PC-9 (cell line): ENCODE data around the gene PRKCA. TPM values are rescaled to one million over a fixed set of nuclear protein-coding genes. Genes with fewer than 3 reads are reported as not detected.

Experiments used
- BruUV-seq: library from RNA; stranded (reverse); fragments of 400-500 nt; replicated peaks from 2 replicates; lab custom pipeline; 2021; lab: Mats Ljungman, UMichigan
- CTCF ChIA-PET: fragments of 300-600 bp; sonication (Branson Sonifier 250); formaldehyde crosslinking; loops from one replicate; lab custom pipeline; 2022; ENCODE audit warnings: antibody characterized with exemption; lab: Charles Lee
- POLR2A ChIA-PET: fragments of 300-600 bp; sonication (Branson Sonifier 250); formaldehyde crosslinking; loops from one replicate; lab custom pipeline; 2022; ENCODE audit warnings: antibody characterized with exemption; ENCODE audit not compliant: unreplicated experiment; lab: Charles Lee
- DNase-seq, 2 experiments: peaks; one replicate each; pipeline versions ENCODE4 v3.0.0 to v3.0.0-alpha.2; 2015 to 2022; ENCODE audit warnings: mixed read lengths in 1 of 2
- H2AFZ ChIP-seq: fragments of 200-600 bp; sonication (generic); 2 replicates; pipeline ENCODE4 v1.8.1; 2017; ENCODE audit warnings: antibody characterized with exemption
- H3F3A ChIP-seq: fragments of 200-600 bp; sonication (generic); 2 replicates; pipeline ENCODE4 v1.8.1; 2017; ENCODE audit warnings: antibody characterized with exemption, mild to moderate bottlenecking, low read depth; ENCODE audit not compliant: insufficient read depth
- H3K27ac ChIP-seq: fragments of 200-600 bp; sonication (generic); 2 replicates; pipeline ENCODE4 v1.6.1; 2016; ENCODE audit warnings: mixed run types
- H3K27me3 ChIP-seq: fragments of 200-600 bp; sonication (generic); 2 replicates; pipeline ENCODE4 v1.6.1; 2016; ENCODE audit warnings: low read depth, mixed run types; ENCODE audit not compliant: insufficient read depth
- H3K36me3 ChIP-seq: fragments of 200-600 bp; sonication (generic); 2 replicates; pipeline ENCODE4 v1.6.1; 2016; ENCODE audit warnings: low read depth, mixed run types
- H3K4me1 ChIP-seq: fragments of 200-600 bp; sonication (generic); replicated peaks from 2 replicates; pipeline ENCODE4 v1.6.1; 2016; ENCODE audit warnings: mixed run types; ENCODE audit not compliant: insufficient read depth
- H3K4me2 ChIP-seq: fragments of 200-600 bp; sonication (generic); 2 replicates; pipeline ENCODE4 v1.6.1; 2017; ENCODE audit warnings: mixed run types
- H3K4me3 ChIP-seq: fragments of 200-600 bp; sonication (generic); 2 replicates; pipeline ENCODE4 v1.6.1; 2016; ENCODE audit warnings: mixed run types
- H3K79me2 ChIP-seq: fragments of 200-600 bp; sonication (generic); 2 replicates; pipeline ENCODE4 v1.6.1; 2017; ENCODE audit warnings: low read depth, mixed run types
- H3K9me2 ChIP-seq: fragments of 200-600 bp; sonication (generic); 2 replicates; pipeline ENCODE4 v1.8.1; 2017; ENCODE audit warnings: mild to moderate bottlenecking; ENCODE audit not compliant: insufficient read depth
- H3K9me3 ChIP-seq: fragments of 200-600 bp; sonication (generic); 2 replicates; pipeline ENCODE4 v1.8.1; 2016; ENCODE audit warnings: low read depth; ENCODE audit not compliant: insufficient read depth
- H4K20me1 ChIP-seq: fragments of 200-600 bp; sonication (generic); 2 replicates; pipeline ENCODE4 v1.8.1; 2017; ENCODE audit not compliant: insufficient read depth
- CTCF ChIP-seq: fragments of 200-600 bp; sonication (generic); conservative IDR thresholded peaks from 2 replicates; pipeline ENCODE4 v1.6.1; 2017; ENCODE audit warnings: mixed run types, antibody characterized with exemption, mild to moderate bottlenecking, moderate library complexity
- EZH2 ChIP-seq: fragments of 200-600 bp; sonication (generic); IDR thresholded peaks from 2 replicates; pipeline ENCODE4 v1.8.0; 2017; ENCODE audit warnings: antibody characterized with exemption, low read depth
- intact Hi-C: fragments of 100-400 bp; cut with micrococcal nuclease; formaldehyde crosslinking; loops from one replicate; pipeline ENCODE4 v1.10.0; 2022; ENCODE audit not compliant: unreplicated experiment
- total RNA-seq: library from RNA; stranded (reverse); gene quantifications from 2 replicates; pipeline ENCODE4 v1.2.3, GENCODE V29; 2021

Gene PRKCA
- total RNA-seq, 1 experiment from 2014 or later: 23.1 TPM

DNA sequence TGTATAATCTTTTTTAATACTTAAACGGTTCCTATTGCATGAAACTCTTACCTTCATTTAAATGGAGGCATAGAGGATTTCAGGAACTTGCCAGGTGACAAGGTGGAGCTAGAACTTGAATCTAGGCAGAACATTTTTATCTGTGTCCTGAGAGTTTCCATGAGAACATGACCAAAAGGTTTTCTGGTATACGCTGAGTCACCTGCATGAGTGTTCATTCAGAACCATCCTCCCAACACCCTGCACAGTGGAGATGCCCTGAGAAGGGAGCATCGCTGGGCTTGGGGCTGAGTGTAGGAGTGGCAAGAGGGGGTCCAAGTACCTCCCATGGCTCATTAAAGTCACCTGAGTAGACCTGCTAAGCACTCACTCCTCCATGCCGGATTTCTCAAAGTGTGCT is 362.8 kb downstream of the PRKCA start:
- intact Hi-C loops: no loop called here
- POLR2A ChIA-PET: interaction anchor here (0.6 kb wide), 1 partner anchor 85 kb away, joined by 8 read pairs; no protein-coding TSS in a partner anchor
- peaks cover 15% of the 10 kb centered on the region for H3F3A ChIP-seq
- no peaks in the 10 kb centered on the region for H3K36me3 ChIP-seq
- H3K79me2 ChIP-seq: peaks cover 9% of the 10 kb centered on the region
- no peaks in the 10 kb centered on the region for H4K20me1 ChIP-seq
- TF ChIP-seq CTCF: no peak
- no peak for TF ChIP-seq EZH2
- no peak overlapping the region for H3K4me2 ChIP-seq
- H3K4me1 ChIP-seq: peaks cover 19% of the 10 kb centered on the region
- BruUV-seq: no TSS peak
- H3K9me3 ChIP-seq: no peaks in the 10 kb centered on the region
- H2AFZ ChIP-seq: no peak overlapping the region
- no peak for DNase-seq
- H3K27ac ChIP-seq: no peak overlapping the region
- no peaks in the 10 kb centered on the region for H3K27me3 ChIP-seq
- CTCF ChIA-PET: no interaction called here
- no peaks in the 10 kb centered on the region for H3K9me2 ChIP-seq
- H3K4me3 ChIP-seq: no peak overlapping the region

DNA sequence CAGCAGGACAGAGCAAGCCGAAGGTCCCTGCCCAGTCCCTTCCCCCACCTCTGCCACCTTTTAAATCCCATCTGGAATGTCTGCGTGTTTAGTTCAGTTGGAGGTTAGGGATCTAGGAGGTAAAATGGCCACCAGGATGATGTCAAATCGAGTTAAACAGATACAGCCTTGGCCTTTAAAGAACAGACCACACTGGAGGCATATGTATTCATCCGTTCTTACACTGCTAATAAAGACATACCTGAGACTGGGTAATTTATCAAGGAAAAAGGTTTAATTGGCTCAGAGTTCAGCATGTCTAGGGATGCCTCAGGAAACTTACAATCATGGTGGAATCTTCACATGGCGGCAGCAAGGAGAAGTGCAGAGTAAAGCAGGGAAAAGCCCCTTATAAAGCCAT is 364.7 kb downstream of the PRKCA start:
- CTCF ChIA-PET: no interaction called here
- no TSS peak for BruUV-seq

GRCh38 chr17:66667491-66668030 is 365.1 kb downstream of the PRKCA start:
- Histone ChIP-seq H3K36me3 (no peaks in the 10 kb centered on the region), H3K27me3 (no peaks in the 10 kb centered on the region), H3K4me2 (no peak overlapping the region), H3K27ac (no peak overlapping the region), H3K9me2 (no peaks in the 10 kb centered on the region), H2AFZ (no peak overlapping the region), H3K9me3 (no peaks in the 10 kb centered on the region), H3K4me3 (no peak overlapping the region), H4K20me1 (no peaks in the 10 kb centered on the region), H3K4me1 (peaks cover 4% of the 10 kb centered on the region; the same call in 1 of the 2 replicates), H3K79me2 (peaks cover 9% of the 10 kb centered on the region), H3F3A (0 out of 2 replicates have a peak, but pooled peaks cover under 1% of the 10 kb centered on the region)
- CTCF ChIA-PET: no interaction called here
- no TSS peak for BruUV-seq
- POLR2A ChIA-PET: no interaction called here
- DNase-seq: no peak
- TF ChIP-seq EZH2: no peak
- no peak for TF ChIP-seq CTCF
- intact Hi-C loops: no loop called here

More for the DNA sequence above, 364.7 kb downstream of the PRKCA start:
- intact Hi-C loops: no loop called here
- DNase-seq: no peak
- POLR2A ChIA-PET: no interaction called here
- peaks cover 4% of the 10 kb centered on the region; the same call in 1 of the 2 replicates for H3F3A ChIP-seq
- no peak overlapping the region for H3K27ac ChIP-seq
- H3K36me3 ChIP-seq: no peaks in the 10 kb centered on the region
- no peak overlapping the region for H2AFZ ChIP-seq
- no peak for TF ChIP-seq CTCF
- no peak for TF ChIP-seq EZH2
- peaks cover 8% of the 10 kb centered on the region for H3K4me1 ChIP-seq
- H4K20me1 ChIP-seq: no peaks in the 10 kb centered on the region
- no peaks in the 10 kb centered on the region for H3K27me3 ChIP-seq
- peaks cover 9% of the 10 kb centered on the region for H3K79me2 ChIP-seq
- no peak overlapping the region for H3K4me2 ChIP-seq
- H3K9me3 ChIP-seq: no peaks in the 10 kb centered on the region
- H3K9me2 ChIP-seq: no peaks in the 10 kb centered on the region
- H3K4me3 ChIP-seq: no peak overlapping the region
